ENCODE measurements around the gene NEK8.

- TF ChIP-seq EZH2 (IDR thresholded peaks at IDR 0.05; ENCODE audit: insufficient read depth, poor library complexity, severe bottlenecking), result no peak
- TF ChIP-seq EZH2phosphoT487 (IDR thresholded peaks at IDR 0.05; ENCODE audit: insufficient read depth, low read depth), result no peak
Measured at GRCh38 chr17:28711723-28712031, 16.9 kb upstream of the NEK8 start, which contains the start of gene PROCA1.
